ENCODE data around the gene MAB21L4. TPM values are rescaled to one million over a fixed set of nuclear protein-coding genes. Genes with fewer than 3 reads are reported as not detected.

MAB21L4 gene
- total and polyA plus RNA-seq, 2 donors from 2014 or later: 6.1 to 28.5 TPM

GRCh38 chr2:240909216-240909974, 13.4 kb upstream of the MAB21L4 start:
- intact Hi-C loops (cut with DNase I): no loop called here
- FAIRE-seq: no peak
- no peaks in the 10 kb centered on the region for H3K9me3 ChIP-seq (ENCODE audit: control insufficient read depth in 2 of 3, insufficient read depth in 1 of 3, low read length in 3 of 3)
- no peaks in the 10 kb centered on the region for H3K36me3 ChIP-seq (ENCODE audit: control insufficient read depth in 2 of 3, insufficient read depth in 3 of 3, low read length in 3 of 3)
- no peaks in the 10 kb centered on the region for H3K27me3 ChIP-seq (ENCODE audit: control insufficient read depth, insufficient read depth, low read length)
- no peak overlapping the region for H3K4me3 ChIP-seq (ENCODE audit: low read length in 3 of 3)
- H3K9ac ChIP-seq (ENCODE audit: low read length in 3 of 3): no peak overlapping the region
- H3K27ac ChIP-seq (ENCODE audit: low read depth in 2 of 2, low read length in 2 of 2): no peak overlapping the region
- DNase-seq: no peak
- no peak for TF ChIP-seq CTCF (IDR thresholded peaks at IDR 0.05; ENCODE audit: borderline replicate concordance, extremely low read depth, insufficient read depth)
- H3K4me1 ChIP-seq (ENCODE audit: control insufficient read depth in 2 of 3, insufficient read depth in 2 of 3, low read depth in 1 of 3, low read length in 3 of 3): peaks cover 0 to 7% (median 6%) of the 10 kb centered on the region in 3 donors

- H3K36me3 ChIP-seq (ENCODE audit: control insufficient read depth in 2 of 3, insufficient read depth in 3 of 3, low read length in 3 of 3): no peaks in the 10 kb centered on the region
- intact Hi-C loops (cut with DNase I): no loop called here
- H3K4me1 ChIP-seq (ENCODE audit: control insufficient read depth in 2 of 3, insufficient read depth in 2 of 3, low read depth in 1 of 3, low read length in 3 of 3): no peaks in the 10 kb centered on the region
- no peaks in the 10 kb centered on the region for H3K9me3 ChIP-seq (ENCODE audit: control insufficient read depth in 2 of 3, insufficient read depth in 1 of 3, low read length in 3 of 3)
- no peak for FAIRE-seq
- H3K27ac ChIP-seq (ENCODE audit: low read depth in 2 of 2, low read length in 2 of 2): no peak overlapping the region
- H3K9ac ChIP-seq (ENCODE audit: low read length in 3 of 3): no peak overlapping the region
- no peak for DNase-seq
- no peaks in the 10 kb centered on the region for H3K27me3 ChIP-seq (ENCODE audit: control insufficient read depth, insufficient read depth, low read length)
- TF ChIP-seq CTCF (IDR thresholded peaks at IDR 0.05; ENCODE audit: borderline replicate concordance, extremely low read depth, insufficient read depth): no peak
- H3K4me3 ChIP-seq (ENCODE audit: low read length in 3 of 3): no peak overlapping the region
Observed at GRCh38 chr2:240906911-240907590, 11.1 kb upstream of the MAB21L4 start.

GRCh38 chr2:240906141-240906910, 10.4 kb upstream of the MAB21L4 start, which contains the start of gene CROCC2:
TSS of gene CROCC2 (plus strand) at chr2:240906336. CDS start at chr2:240906514, 178 bp downstream.
- H3K4me1 ChIP-seq (ENCODE audit: control insufficient read depth in 2 of 3, insufficient read depth in 2 of 3, low read depth in 1 of 3, low read length in 3 of 3): no peaks in the 10 kb centered on the region
- no peak within 1 kb of the TSS for H3K4me3 ChIP-seq (ENCODE audit: low read length in 3 of 3)
- no peaks in the 10 kb centered on the region for H3K9me3 ChIP-seq (ENCODE audit: control insufficient read depth in 2 of 3, insufficient read depth in 1 of 3, low read length in 3 of 3)
- H3K36me3 ChIP-seq (ENCODE audit: control insufficient read depth in 2 of 3, insufficient read depth in 3 of 3, low read length in 3 of 3): no peaks in the 10 kb centered on the region
- no peak within 1 kb of the TSS for H3K27ac ChIP-seq (ENCODE audit: low read depth in 2 of 2, low read length in 2 of 2)
- intact Hi-C loops (cut with DNase I): no loop called here
- H3K9ac ChIP-seq (ENCODE audit: low read length in 3 of 3): no peak within 1 kb of the TSS
- FAIRE-seq: no peak
- H3K27me3 ChIP-seq (ENCODE audit: control insufficient read depth, insufficient read depth, low read length): no peaks in the 10 kb centered on the region
- peak; percentile 75 to 86 (median 83) for DNase-seq
- no peak for TF ChIP-seq CTCF (IDR thresholded peaks at IDR 0.05; ENCODE audit: borderline replicate concordance, extremely low read depth, insufficient read depth)

All from kidney (tissue), 14 donors.